Kidney tubule cell (primary cell): ENCODE results near the gene AMOTL2.

Experiments used
- DNase-seq: peaks from one replicate; pipeline ENCODE4 v3.0.0-alpha.2; 2018; ENCODE audit warnings: low spot score

AMOTL2 gene

GRCh38 chr3:134366221-134366927 lies 7.9 kb downstream of the AMOTL2 start:
- peak; percentile 44 for DNase-seq

GRCh38 chr3:134365766-134366065 lies 8.5 kb downstream of the AMOTL2 start:
- no peak for DNase-seq

GRCh38 chr3:134364936-134365765 lies 9.1 kb downstream of the AMOTL2 start:
- DNase-seq, result peak; percentile 19

GRCh38 chr3:134364061-134364935 lies 9.9 kb downstream of the AMOTL2 start:
- DNase-seq, result peak; percentile 98

GRCh38 chr3:134363381-134363755 lies 10.9 kb downstream of the AMOTL2 start:
- DNase-seq, result peak; percentile 28

- DNase-seq, result peak; percentile 20
Observed at GRCh38 chr3:134362670-134363380, 11.4 kb downstream of the AMOTL2 start.

- no peak for DNase-seq
Observed at GRCh38 chr3:134362221-134362620, 12.0 kb downstream of the AMOTL2 start.

- no peak for DNase-seq
Observed at GRCh38 chr3:134361162-134361835, 12.9 kb downstream of the AMOTL2 start.

GRCh38 chr3:134360046-134360445 lies 14.2 kb downstream of the AMOTL2 start:
- no peak for DNase-seq

- no peak for DNase-seq
Observed at GRCh38 chr3:134359121-134360010, 14.9 kb downstream of the AMOTL2 start.

- peak; percentile 95 for DNase-seq
Observed at GRCh38 chr3:134357914-134358811, 16.1 kb downstream of the AMOTL2 start.

- peak; percentile 27 for DNase-seq
Observed at GRCh38 chr3:134357261-134357913, 16.9 kb downstream of the AMOTL2 start.

GRCh38 chr3:134356411-134357040 lies 17.7 kb downstream of the AMOTL2 start:
- no peak for DNase-seq

GRCh38 chr3:134355416-134355815 lies 18.8 kb downstream of the AMOTL2 start:
- DNase-seq, result no peak

GRCh38 chr3:134354612-134355251 lies 19.5 kb downstream of the AMOTL2 start:
- no peak for DNase-seq

- peak; percentile 82 for DNase-seq
Observed at GRCh38 chr3:134353831-134354611, 20.2 kb downstream of the AMOTL2 start.
